Mesendoderm (in vitro differentiated cells): ENCODE data around the gene ZNF217.
"Not testable (repeated sequence)": the region's sequence is repeated elsewhere in the genome, so short reads cannot be mapped to it uniquely, and the experiment has no call there.

ENCODE experiments used
- DNase-seq: peaks from one replicate; pipeline ENCODE4 v3.0.0; 2013
- H2AK5ac ChIP-seq: 2 replicates; pipeline ENCODE4 v1.6.1; 2013; ENCODE audit warnings: low read length, inconsistent platforms
- H2BK120ac ChIP-seq: 2 replicates; pipeline ENCODE4 v1.6.1; 2013; ENCODE audit warnings: low read depth, mild to moderate bottlenecking, low read length, moderate library complexity, mixed read lengths
- H2BK15ac ChIP-seq: replicated peaks from 2 replicates; pipeline ENCODE4 v1.6.1; 2013; ENCODE audit warnings: low read depth, mild to moderate bottlenecking, moderate library complexity
- H2BK5ac ChIP-seq: 2 replicates; pipeline ENCODE4 v1.6.1; 2013; ENCODE audit warnings: low read length, inconsistent platforms
- H3K18ac ChIP-seq: 2 replicates; pipeline ENCODE4 v1.6.1; 2013; ENCODE audit warnings: mild to moderate bottlenecking, low read length, mixed read lengths
- H3K23ac ChIP-seq: one replicate; pipeline ENCODE4 v1.6.1; 2013; ENCODE audit warnings: low read length
- H3K27ac ChIP-seq: 2 replicates; pipeline ENCODE4 v1.5.1; 2013; ENCODE audit warnings: low read depth, mild to moderate bottlenecking, inconsistent platforms, low read length, moderate library complexity
- H3K27me3 ChIP-seq: 2 replicates; pipeline ENCODE4 v1.6.1; 2013; ENCODE audit warnings: low read length, control low read depth, mild to moderate bottlenecking, inconsistent platforms; ENCODE audit not compliant: insufficient read depth, poor library complexity
- H3K36me3 ChIP-seq: 2 replicates; pipeline ENCODE4 v1.6.1; 2013; ENCODE audit warnings: low read length, inconsistent platforms; ENCODE audit not compliant: control insufficient read depth, insufficient read depth
- H3K4ac ChIP-seq: one replicate; pipeline ENCODE4 v1.6.1; 2013; ENCODE audit warnings: low read depth, mild to moderate bottlenecking, low read length, moderate library complexity
- H3K4me1 ChIP-seq: 2 replicates; pipeline ENCODE4 v1.6.1; 2013; ENCODE audit warnings: low read depth, low read length, inconsistent platforms; ENCODE audit not compliant: control insufficient read depth
- H3K4me2 ChIP-seq: 2 replicates; pipeline ENCODE4 v1.6.1; 2013; ENCODE audit warnings: low read length
- H3K4me3 ChIP-seq: 2 replicates; pipeline ENCODE4 v1.5.1; 2013; ENCODE audit warnings: mild to moderate bottlenecking, low read length
- H3K56ac ChIP-seq: one replicate; pipeline ENCODE4 v1.6.1; 2013; ENCODE audit warnings: low read length
- H3K79me1 ChIP-seq: 2 replicates; pipeline ENCODE4 v1.6.1; 2013; ENCODE audit warnings: low read length, inconsistent platforms
- H3K79me2 ChIP-seq: 2 replicates; pipeline ENCODE4 v1.6.1; 2013; ENCODE audit warnings: mild to moderate bottlenecking, low read length; ENCODE audit not compliant: control insufficient read depth, insufficient read depth
- H3K9ac ChIP-seq: 2 replicates; pipeline ENCODE4 v1.6.1; 2013; ENCODE audit warnings: low read length, inconsistent platforms
- H4K5ac ChIP-seq: one replicate; pipeline ENCODE4 v1.6.1; 2013; ENCODE audit warnings: low read length
- H4K8ac ChIP-seq: one replicate; pipeline ENCODE4 v1.6.1; 2013; ENCODE audit warnings: low read depth, mild to moderate bottlenecking, control low read depth, low read length, moderate library complexity
- WGBS: extraction: QIAGEN DNeasy Blood & Tissue Kit; methylation state at CpG from one replicate; pipeline ENCODE4 v1.1.7; 2013; ENCODE audit warnings: low lambda C conversion rate, missing lambda C conversion rate; ENCODE audit not compliant: insufficient coverage; ENCODE audit errors: extremely low coverage; 5-methylcytosine and 5-hydroxymethylcytosine counted together

ZNF217 gene

GRCh38 chr20:53536382-53536781 is 57.3 kb downstream of the ZNF217 start:
- H3K79me2 ChIP-seq, H3K18ac ChIP-seq, H2BK120ac ChIP-seq, H4K8ac ChIP-seq, H3K79me1 ChIP-seq, H2BK5ac ChIP-seq, H3K56ac ChIP-seq, H3K23ac ChIP-seq, H4K5ac ChIP-seq, H3K4me1 ChIP-seq, H3K9ac ChIP-seq, H3K27ac ChIP-seq, H3K36me3 ChIP-seq, DNase-seq, H3K27me3 ChIP-seq, H3K4me3 ChIP-seq, H2AK5ac ChIP-seq, H3K4me2 ChIP-seq, H2BK15ac ChIP-seq, H3K4ac ChIP-seq: not testable (repeated sequence)
- no CpG with 5 or more reads among the region's 3 CpGs for WGBS

DNA sequence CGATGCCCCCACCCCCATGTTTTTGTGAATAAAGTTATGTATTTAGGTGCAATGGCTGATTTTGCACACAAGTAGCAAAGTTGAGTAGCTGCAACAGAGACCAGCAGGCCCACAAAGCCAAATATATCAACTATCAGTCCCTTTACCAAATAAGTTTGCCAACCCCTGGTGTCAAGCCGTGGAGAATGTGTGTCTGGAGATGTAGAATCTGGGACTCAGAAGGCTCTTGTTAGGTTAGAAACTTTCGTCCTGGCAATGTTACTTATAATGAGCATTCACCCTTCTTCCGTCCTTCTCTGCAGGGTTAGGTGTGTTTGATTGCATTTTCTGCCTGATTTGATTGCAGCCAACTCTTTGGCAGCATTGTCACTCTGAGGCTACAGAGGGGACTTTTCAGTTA is 57.8 kb downstream of the ZNF217 start:
- Histone ChIP-seq H3K79me1 (no peaks in the 10 kb centered on the region), H3K56ac (no peak overlapping the region), H3K36me3 (no peaks in the 10 kb centered on the region), H3K4me1 (no peaks in the 10 kb centered on the region), H4K5ac (no peak overlapping the region), H3K9ac (no peak overlapping the region), H3K4me2 (no peak overlapping the region), H3K4ac (no peak overlapping the region), H3K18ac (no peak overlapping the region), H2AK5ac (no peak overlapping the region), H4K8ac (no peak overlapping the region), H3K27ac (no peak overlapping the region), H3K23ac (no peak overlapping the region), H2BK5ac (no peak overlapping the region), H3K27me3 (no peaks in the 10 kb centered on the region), H2BK120ac (no peak overlapping the region), H3K79me2 (no peaks in the 10 kb centered on the region), H3K4me3 (no peak overlapping the region), H2BK15ac (no peak overlapping the region)
- no CpG with 5 or more reads among the region's 4 CpGs for WGBS
- DNase-seq, result no peak

DNA sequence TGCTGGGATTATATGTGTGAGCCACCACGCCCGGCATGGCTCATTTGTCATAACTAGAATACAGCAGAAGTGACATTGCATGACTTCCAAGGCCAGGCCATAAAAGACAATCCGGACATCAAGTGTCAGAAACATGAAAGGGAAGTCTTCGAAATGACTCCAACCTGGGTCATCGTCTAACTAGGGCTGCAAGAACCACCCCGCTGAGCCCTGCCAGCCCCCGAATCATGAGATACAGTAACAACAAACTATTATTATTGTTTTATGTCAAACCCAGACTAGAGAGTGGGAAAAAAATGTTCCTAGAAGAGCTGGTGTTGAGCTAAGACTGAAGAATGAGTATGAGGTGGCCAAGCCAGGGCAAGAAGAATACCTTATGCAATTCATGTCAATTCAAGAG is 59.6 kb downstream of the ZNF217 start:
- Histone ChIP-seq H3K9ac (no peak overlapping the region), H3K4me2 (no peak overlapping the region), H4K8ac (no peak overlapping the region), H3K79me2 (no peaks in the 10 kb centered on the region), H3K4me1 (no peaks in the 10 kb centered on the region), H3K4me3 (no peak overlapping the region), H2BK120ac (no peak overlapping the region), H4K5ac (no peak overlapping the region), H2BK5ac (no peak overlapping the region), H3K36me3 (no peaks in the 10 kb centered on the region), H3K79me1 (no peaks in the 10 kb centered on the region), H3K4ac (no peak overlapping the region), H2AK5ac (no peak overlapping the region), H3K27ac (no peak overlapping the region), H2BK15ac (no peak overlapping the region), H3K23ac (no peak overlapping the region), H3K27me3 (no peaks in the 10 kb centered on the region), H3K56ac (no peak overlapping the region), H3K18ac (no peak overlapping the region)
- WGBS, result no CpG with 5 or more reads among the region's 7 CpGs
- DNase-seq, result no peak

- H3K27ac ChIP-seq, result no peak overlapping the region
- H3K9ac ChIP-seq, result no peak overlapping the region
- no peak overlapping the region for H2BK15ac ChIP-seq
- H4K8ac ChIP-seq, result no peak overlapping the region
- H3K36me3 ChIP-seq, result no peaks in the 10 kb centered on the region
- H3K4me2 ChIP-seq, result no peak overlapping the region
- whole genome bisulfite sequencing, result no CpG with 5 or more reads among the region's 1 CpG
- no peak overlapping the region for H3K23ac ChIP-seq
- no peaks in the 10 kb centered on the region for H3K79me2 ChIP-seq
- no peak for DNase-seq
- H2AK5ac ChIP-seq, result no peak overlapping the region
- H3K27me3 ChIP-seq, result no peaks in the 10 kb centered on the region
- H3K56ac ChIP-seq, result no peak overlapping the region
- H3K4me3 ChIP-seq, result no peak overlapping the region
- H2BK5ac ChIP-seq, result no peak overlapping the region
- no peak overlapping the region for H3K18ac ChIP-seq
- H3K4ac ChIP-seq, result no peak overlapping the region
- no peaks in the 10 kb centered on the region for H3K79me1 ChIP-seq
- H4K5ac ChIP-seq, result no peak overlapping the region
- H2BK120ac ChIP-seq, result no peak overlapping the region
- no peaks in the 10 kb centered on the region for H3K4me1 ChIP-seq
Observed at GRCh38 chr20:53533500-53533899, 60.1 kb downstream of the ZNF217 start.

GRCh38 chr20:53532654-53533312 is 60.9 kb downstream of the ZNF217 start:
- H3K4me2 ChIP-seq, H3K4me3 ChIP-seq, H3K79me2 ChIP-seq, H3K4me1 ChIP-seq, DNase-seq, H2BK120ac ChIP-seq, H2BK15ac ChIP-seq, H3K36me3 ChIP-seq, H3K4ac ChIP-seq, H2AK5ac ChIP-seq, H3K56ac ChIP-seq, H3K9ac ChIP-seq, H4K8ac ChIP-seq, H3K23ac ChIP-seq, H3K27me3 ChIP-seq, H3K18ac ChIP-seq, H4K5ac ChIP-seq, H3K79me1 ChIP-seq, H2BK5ac ChIP-seq, H3K27ac ChIP-seq: not testable (repeated sequence)
- WGBS, result no CpG with 5 or more reads among the region's 6 CpGs

DNA sequence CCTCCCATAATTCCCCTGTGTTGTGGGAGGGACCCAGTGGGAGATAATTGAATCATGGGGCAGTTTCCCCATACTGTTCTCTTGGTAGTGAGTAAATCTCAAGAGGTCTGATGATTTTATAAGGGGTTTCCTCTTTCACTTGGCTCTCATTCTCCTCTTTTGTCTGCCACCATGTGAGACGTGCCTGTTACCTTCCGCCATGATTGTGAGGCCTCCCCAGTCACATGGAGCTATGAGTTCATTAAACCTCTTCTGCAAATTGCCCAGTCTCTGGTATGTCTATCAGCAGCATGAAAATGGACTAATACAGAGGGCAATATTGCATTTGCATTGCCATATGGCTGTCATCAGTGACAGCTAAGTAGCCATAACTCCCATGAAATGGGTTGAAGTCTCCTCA is 63.2 kb downstream of the ZNF217 start:
- Histone ChIP-seq H3K4me2 (no peak overlapping the region), H4K8ac (no peak overlapping the region), H2BK15ac (no peak overlapping the region), H3K36me3 (no peaks in the 10 kb centered on the region), H3K79me1 (no peaks in the 10 kb centered on the region), H3K23ac (no peak overlapping the region), H3K27ac (no peak overlapping the region), H2BK5ac (no peak overlapping the region), H3K9ac (no peak overlapping the region), H3K56ac (no peak overlapping the region), H4K5ac (no peak overlapping the region), H3K27me3 (no peaks in the 10 kb centered on the region), H3K79me2 (no peaks in the 10 kb centered on the region), H3K18ac (no peak overlapping the region), H3K4ac (no peak overlapping the region), H2BK120ac (no peak overlapping the region), H3K4me3 (no peak overlapping the region), H3K4me1 (no peaks in the 10 kb centered on the region), H2AK5ac (no peak overlapping the region)
- WGBS, result no CpG with 5 or more reads among the region's 2 CpGs
- DNase-seq, result no peak
